A549 treated with CpdA at 1 μM for 4 hours (cell line): ENCODE data around the gene BEST1. TPM values are rescaled to one million over a fixed set of nuclear protein-coding genes. Genes with fewer than 3 reads are reported as not detected.

ENCODE experiments used
- total RNA-seq: library from RNA; stranded (reverse); fragments of 200-300 nt; extraction: Qiagen RNA extraction; gene quantifications from 5 replicates; pipeline ENCODE4 v1.2.3, GENCODE V29; 2022; ENCODE audit warnings: low read depth

Gene BEST1
- 2.1 to 8.7 TPM (median 5.1 TPM) in 5 replicates for total RNA-seq

DNA sequence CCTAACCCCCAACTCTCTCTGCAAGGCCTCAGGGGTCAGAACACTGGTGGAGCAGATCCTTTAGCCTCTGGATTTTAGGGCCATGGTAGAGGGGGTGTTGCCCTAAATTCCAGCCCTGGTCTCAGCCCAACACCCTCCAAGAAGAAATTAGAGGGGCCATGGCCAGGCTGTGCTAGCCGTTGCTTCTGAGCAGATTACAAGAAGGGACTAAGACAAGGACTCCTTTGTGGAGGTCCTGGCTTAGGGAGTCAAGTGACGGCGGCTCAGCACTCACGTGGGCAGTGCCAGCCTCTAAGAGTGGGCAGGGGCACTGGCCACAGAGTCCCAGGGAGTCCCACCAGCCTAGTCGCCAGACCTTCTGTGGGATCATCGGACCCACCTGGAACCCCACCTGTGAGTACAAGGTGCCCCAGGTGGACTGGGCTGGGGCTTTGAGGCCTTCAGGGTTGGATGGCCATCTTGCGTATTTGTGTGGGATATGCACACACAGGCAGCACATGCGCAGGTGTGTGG lies at the start of gene BEST1:
Gene BEST1 (plus strand): TSS at position 317 of the 513 bp plus-strand sequence. CDS start 1,456 bp downstream, outside the sequence.

GRCh38 chr11:61917334-61918109 lies 32.6 kb upstream of the BEST1 start, which contains the start of gene RAB3IL1:
RAB3IL1 (minus strand) TSS chr11:61917566; CDS start chr11:61917367, 199 bp downstream.

DNA sequence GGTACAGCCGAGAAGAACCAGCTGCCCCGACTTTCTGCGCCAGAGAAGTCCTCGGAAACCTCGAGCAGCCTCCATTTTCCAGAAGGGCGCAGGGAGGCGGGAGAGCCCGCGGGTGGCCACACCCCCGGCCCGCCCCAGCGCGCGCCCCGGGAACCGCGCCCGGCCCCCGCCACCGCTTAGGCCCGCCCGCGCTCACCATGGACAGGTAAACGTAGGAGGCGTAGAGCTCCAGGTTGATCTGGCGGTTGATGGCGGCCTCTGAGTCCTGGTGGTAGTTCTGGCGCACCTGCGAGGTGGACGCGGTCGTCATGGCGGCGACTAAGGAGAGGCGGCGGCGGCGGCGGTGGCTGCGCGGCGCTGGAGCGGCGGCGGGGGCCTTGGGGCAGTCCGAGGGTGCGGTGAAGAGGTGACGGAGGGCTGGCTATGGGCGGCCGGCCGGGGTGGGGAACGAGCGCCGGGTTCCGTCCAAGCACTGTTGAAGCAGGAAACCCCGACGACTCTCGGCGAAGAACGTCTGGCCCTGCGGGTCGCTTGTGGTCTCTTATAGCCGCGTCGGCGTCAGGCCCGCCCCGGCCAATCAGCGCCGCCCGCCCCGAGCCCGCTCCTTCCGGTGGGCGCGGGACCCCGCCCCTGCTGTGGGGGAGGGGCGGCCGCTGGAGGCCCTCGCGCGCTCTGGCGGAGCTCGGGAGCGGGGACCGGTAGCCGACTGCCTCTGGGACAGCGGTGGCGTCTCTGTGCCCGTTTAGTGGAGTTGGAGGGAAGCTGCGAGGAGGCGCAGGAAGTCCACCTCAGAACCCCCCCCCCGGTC lies 17.2 kb downstream of the BEST1 start, which contains the start of gene FTH1:
Gene FTH1 (minus strand): TSS at position 519 of the 808 bp plus-strand sequence. CDS start 209 bp downstream, at position 310.

Other genes starting within 250 kb of the BEST1 start
- 16.3 to 24.3 TPM (median 19.8 TPM) in 5 replicates for gene MYRF, start 197.7 kb upstream of the BEST1 start, total RNA-seq
- gene TMEM258, start 157.8 kb upstream of the BEST1 start, total RNA-seq = 212 to 267 TPM (median 242 TPM) in 5 replicates
- 96.5 to 121 TPM (median 110 TPM) in 5 replicates for gene FEN1, start 157.4 kb upstream of the BEST1 start, total RNA-seq
- gene FADS1, start 133.3 kb upstream of the BEST1 start, total RNA-seq = 113 to 152 TPM (median 135 TPM) in 5 replicates
- 247 to 316 TPM (median 278 TPM) in 5 replicates for gene FADS2, start 122.1 kb upstream of the BEST1 start, total RNA-seq
- gene FADS3, start 58.8 kb upstream of the BEST1 start, total RNA-seq = 35.6 to 50.7 TPM (median 50.3 TPM) in 5 replicates
- gene RAB3IL1, start 32.8 kb upstream of the BEST1 start, total RNA-seq = 8.9 to 14.3 TPM (median 11.4 TPM) in 5 replicates
- gene FTH1, start 17.3 kb downstream of the BEST1 start, total RNA-seq = 9,185 to 18,649 TPM (median 17,524 TPM) in 5 replicates
- gene INCENP, start 173.7 kb downstream of the BEST1 start, total RNA-seq = 48.8 to 59.2 TPM (median 57.7 TPM) in 5 replicates
- gene SCGB1D1, start 239.9 kb downstream of the BEST1 start, total RNA-seq = not detected in 5 replicates